Body of pancreas (tissue), 4 donors: ENCODE results near the gene FAM13A. TPM values are rescaled to one million over a fixed set of nuclear protein-coding genes. Genes with fewer than 3 reads are reported as not detected.

Source experiments
- ATAC-seq: fragments of 150-250 bp; one replicate; pipeline ENCODE4 v1.9.1; 2016
- DNase-seq, 4 donors: peaks; one replicate each; pipeline ENCODE4 v3.0.0-alpha.2; 2019
- H3K27ac ChIP-seq, 4 donors: fragments of 200-600 bp; sonication (generic); 1 replicate in 3 of 4; 2 replicates in 1 of 4; pipeline versions ENCODE4 v1.5.1 to v1.6.1; 2016 to 2019; ENCODE audit warnings: mild to moderate bottlenecking in 1 of 4, mixed read lengths in 1 of 4, moderate library complexity in 1 of 4
- H3K27me3 ChIP-seq, 2 donors: fragments of 200-600 bp; sonication (generic); one replicate each; pipeline ENCODE4 v1.6.0; 2016; ENCODE audit warnings: mild to moderate bottlenecking in 1 of 2
- H3K36me3 ChIP-seq, 2 donors: fragments of 200-600 bp; sonication (generic); replicated peaks in 1 of 2; 2 replicates each; pipeline ENCODE4 v1.5.1; 2016; ENCODE audit warnings: low read depth in 2 of 2; ENCODE audit not compliant: insufficient read depth in 1 of 2
- H3K4me1 ChIP-seq: fragments of 200-600 bp; sonication (generic); one replicate; pipeline ENCODE4 v1.6.0; 2016
- H3K4me3 ChIP-seq, 2 donors: fragments of 200-600 bp; sonication (generic); 1 replicate in 1 of 2; 2 replicates in 1 of 2; pipeline ENCODE4 v1.5.1; 2016 to 2019
- H3K9me3 ChIP-seq, 3 donors: fragments of 200-600 bp; sonication (generic); 1 replicate in 2 of 3; 2 replicates in 1 of 3; pipeline ENCODE4 v1.5.1; 2016
- CTCF ChIP-seq, 7 experiments: fragments of 450-650 bp in 4 of 7; fragments of 200-600 bp in 3 of 7; sonication (generic) in 3 of 7; IDR thresholded peaks; one replicate each; pipeline ENCODE4 v1.5.1; 2016 to 2019; ENCODE audit warnings: antibody characterized with exemption in 7 of 7
- POLR2A ChIP-seq, 3 donors: fragments of 450-650 bp; IDR thresholded peaks; one replicate each; pipeline ENCODE4 v1.6.1; 2016; ENCODE audit warnings: antibody characterized with exemption in 3 of 3, mild to moderate bottlenecking in 2 of 3
- WGBS, 2 donors: methylation state at CpG; one replicate each; pipeline ENCODE4 v1.1.5; 2017; 5-methylcytosine and 5-hydroxymethylcytosine counted together
- intact Hi-C: fragments of 100-400 bp; cut with DNase I; formaldehyde crosslinking; loops from one replicate; pipeline ENCODE4 v1.15.1; 2023
- total RNA-seq, 2 donors: library from RNA; depleted of rRNA; stranded (reverse); fragments of >200 nt; gene quantifications; one replicate each; pipeline ENCODE4 v1.1.0, GENCODE V29; 2016

Gene FAM13A
- total RNA-seq, 2 donors from 2014 or later, result 59.1 to 64.3 TPM

DNA sequence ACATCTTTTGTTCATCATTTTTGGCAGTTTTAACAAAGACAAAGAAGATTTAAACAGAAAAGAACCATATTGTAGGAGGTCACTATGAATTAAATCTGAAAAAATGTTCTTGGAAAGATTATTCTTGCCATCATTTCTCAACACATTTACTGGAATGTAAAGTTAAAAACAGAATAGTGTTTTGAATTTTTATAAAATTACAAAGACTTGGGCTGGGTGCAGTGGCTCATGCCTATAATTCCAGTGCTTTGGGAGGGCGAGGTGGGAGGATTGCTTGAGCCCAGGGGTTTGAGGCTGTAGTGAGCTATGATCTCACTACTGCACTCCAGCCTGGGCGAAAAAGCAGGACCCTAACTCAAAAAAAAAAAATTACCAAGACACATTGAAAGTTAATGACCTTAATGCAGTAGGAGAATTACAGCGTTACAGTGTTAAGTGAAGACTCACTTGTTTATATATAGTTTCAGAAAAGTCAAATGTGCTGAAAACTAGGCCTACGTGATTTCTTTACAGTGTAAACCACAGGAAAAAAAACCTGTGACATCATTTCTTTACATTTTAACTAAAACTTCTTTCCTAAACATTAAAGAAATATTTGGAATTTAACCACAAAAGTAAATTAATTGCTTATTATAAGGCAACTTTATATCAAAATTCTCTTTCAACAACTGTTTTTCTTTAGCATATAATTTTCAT lies 7.9 kb downstream of the FAM13A start:
- H3K4me3 ChIP-seq, result no peak overlapping the region
- no peak overlapping the region for H3K27ac ChIP-seq
- H3K27me3 ChIP-seq, result no peaks in the 10 kb centered on the region
- no peaks in the 10 kb centered on the region for H3K4me1 ChIP-seq
- no peak for DNase-seq
- TF ChIP-seq CTCF (IDR thresholded peaks at IDR 0.05) (no peak), POLR2A (IDR thresholded peaks at IDR 0.05) (no peak)
- whole genome bisulfite sequencing, 2 donors, result 91 to 93% methylated on average over 4 of the region's 4 CpGs
- ATAC-seq, result no peak
- intact Hi-C loops, result no loop called here
- no peaks in the 10 kb centered on the region for H3K36me3 ChIP-seq
- no peaks in the 10 kb centered on the region for H3K9me3 ChIP-seq

DNA sequence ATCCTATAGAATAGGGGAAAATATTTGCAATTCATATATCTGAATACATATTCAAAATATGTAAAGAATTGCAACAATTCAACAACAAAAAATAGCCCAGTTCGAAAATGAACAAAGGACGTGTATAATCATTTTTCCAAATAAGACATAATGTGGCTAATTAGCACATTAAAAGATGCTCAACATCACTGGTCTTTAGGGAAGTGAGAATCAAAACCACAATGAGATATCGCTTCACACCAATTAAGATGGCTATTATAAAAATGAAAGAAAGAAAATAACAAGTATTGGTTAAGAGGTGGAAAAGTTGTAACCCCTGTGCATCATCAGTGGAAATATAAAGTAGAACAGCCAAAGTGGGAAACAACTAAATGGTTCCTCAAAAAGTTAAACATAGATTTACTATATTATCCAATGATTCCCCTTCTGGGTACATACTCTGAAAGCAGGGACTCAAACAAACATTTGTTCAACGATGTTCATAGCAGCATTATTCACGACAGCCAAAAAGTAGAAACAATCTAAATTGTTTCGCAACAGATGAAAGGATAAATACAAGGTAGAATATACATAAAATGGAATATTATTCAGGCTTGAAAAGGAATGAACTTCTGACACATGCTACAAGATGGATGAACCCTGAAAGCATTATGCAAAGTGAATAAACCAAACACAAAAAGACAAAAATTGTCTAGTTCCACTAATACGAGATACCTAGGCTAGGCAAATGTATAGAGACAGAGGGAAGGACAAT lies 12.7 kb downstream of the FAM13A start:
- no peak overlapping the region for H3K4me3 ChIP-seq
- no peaks in the 10 kb centered on the region for H3K4me1 ChIP-seq
- H3K36me3 ChIP-seq, result no peaks in the 10 kb centered on the region
- ATAC-seq (no peak), DNase-seq (no peak)
- WGBS, 2 donors, result 92 to 95% methylated on average over 7 of the region's 7 CpGs
- H3K9me3 ChIP-seq, result no peaks in the 10 kb centered on the region
- no peak overlapping the region for H3K27ac ChIP-seq
- TF ChIP-seq CTCF (IDR thresholded peaks at IDR 0.05), result no peak
- intact Hi-C loops, result no loop called here
- H3K27me3 ChIP-seq, result no peaks in the 10 kb centered on the region

DNA sequence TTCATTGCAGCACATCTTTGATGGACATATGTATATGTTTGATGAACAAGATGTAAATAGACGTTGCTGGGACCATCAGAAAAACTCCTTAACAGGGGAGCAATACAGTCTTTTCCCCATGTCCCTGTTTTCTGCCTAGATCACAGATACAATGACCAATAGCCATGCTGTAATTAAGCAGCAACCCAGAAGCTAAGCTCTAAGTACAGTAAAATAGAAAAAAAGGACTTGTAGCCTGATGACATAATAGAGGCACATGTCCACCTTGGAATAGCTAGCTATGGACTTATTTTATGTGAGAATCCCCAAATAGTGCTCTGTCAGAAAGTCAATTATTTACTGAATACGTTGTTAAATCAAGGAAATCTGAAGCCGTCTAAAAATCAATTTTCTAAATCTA lies 14.9 kb downstream of the FAM13A start:
- Histone ChIP-seq H3K4me1 (no peaks in the 10 kb centered on the region), H3K4me3 (no peak overlapping the region), H3K27ac (no peak overlapping the region), H3K36me3 (no peaks in the 10 kb centered on the region), H3K9me3 (no peaks in the 10 kb centered on the region), H3K27me3 (no peaks in the 10 kb centered on the region)
- no peak for TF ChIP-seq CTCF (IDR thresholded peaks at IDR 0.05)
- no peak for TF ChIP-seq POLR2A (IDR thresholded peaks at IDR 0.05)
- WGBS, 2 donors, result 61 to 63% methylated on average over 3 of the region's 3 CpGs
- DNase-seq (no peak), ATAC-seq (no peak)
- intact Hi-C loops, result no loop called here

- 61 to 75% methylated on average over 4 of the region's 4 CpGs for WGBS, 2 donors
- no peak for TF ChIP-seq POLR2A (IDR thresholded peaks at IDR 0.05)
- TF ChIP-seq CTCF (IDR thresholded peaks at IDR 0.05), result no peak
- Histone ChIP-seq H3K9me3 (no peaks in the 10 kb centered on the region), H3K36me3 (no peaks in the 10 kb centered on the region), H3K27me3 (no peaks in the 10 kb centered on the region), H3K27ac (no peak overlapping the region), H3K4me3 (no peak overlapping the region), H3K4me1 (no peaks in the 10 kb centered on the region)
- ATAC-seq, result no peak
- DNase-seq, result no peak
- intact Hi-C loops, result no loop called here
Measured at GRCh38 chr4:89039730-89040338, 17.2 kb downstream of the FAM13A start.
